GM12878 (cell line): ENCODE data around the gene IKZF1. TPM values are rescaled to one million over a fixed set of nuclear protein-coding genes. Genes with fewer than 3 reads are reported as not detected.
A peak's percentile ranks its signal among the peaks of the same experiment; 100 is the strongest.

ENCODE experiments used
- ATF2 ChIP-seq: IDR thresholded peaks from 2 replicates; pipeline ENCODE4 v1.6.1; 2012; ENCODE audit warnings: low read length, inconsistent platforms
- CEBPB ChIP-seq, 2 experiments: fragments of 150-350 bp in 1 of 2; IDR thresholded peaks; 2 replicates each; pipeline ENCODE4 v1.6.1; 2012 to 2014; ENCODE audit warnings: low read depth in 2 of 2, low read length in 2 of 2, borderline replicate concordance in 1 of 2, inconsistent platforms in 1 of 2
- CHD2 ChIP-seq: IDR thresholded peaks from 2 replicates; pipeline ENCODE4 v1.6.1; 2011; ENCODE audit warnings: low read depth, low read length, improper control_type of control experiment, borderline replicate concordance
- E2F4 ChIP-seq: IDR thresholded peaks from 2 replicates; pipeline ENCODE4 v1.6.1; 2012; ENCODE audit warnings: low read depth, low read length, improper control_type of control experiment
- EGR1 ChIP-seq, 2 experiments: IDR thresholded peaks; 1 replicate in 1 of 2; 2 replicates in 1 of 2; pipeline ENCODE4 v1.6.1; 2011 to 2012; ENCODE audit warnings: low read depth in 2 of 2, low read length in 2 of 2, borderline replicate concordance in 1 of 2, mild to moderate bottlenecking in 1 of 2, moderate library complexity in 1 of 2
- HCFC1 ChIP-seq: fragments of 150-350 bp; IDR thresholded peaks from 2 replicates; pipeline ENCODE4 v1.6.1; 2014; ENCODE audit warnings: low read length
- MXI1 ChIP-seq: fragments of 150-350 bp; IDR thresholded peaks from 2 replicates; pipeline ENCODE4 v1.6.1; 2011; ENCODE audit warnings: low read depth, mild to moderate bottlenecking, inconsistent platforms, low read length, improper control_type of control experiment
- NR2C2 ChIP-seq: IDR thresholded peaks from 2 replicates; pipeline ENCODE4 v1.6.1; 2011; ENCODE audit warnings: borderline replicate concordance, low read depth; ENCODE audit not compliant: control insufficient read depth, insufficient read length
- PKNOX1 ChIP-seq: fragments of 450-650 bp; IDR thresholded peaks from 2 replicates; pipeline ENCODE4 v1.6.1; 2016; ENCODE audit warnings: mild to moderate bottlenecking
- POLR2A ChIP-seq: IDR thresholded peaks from 2 replicates; pipeline ENCODE4 v1.6.1; 2011; ENCODE audit warnings: low read depth, mild to moderate bottlenecking, low read length
- POLR2AphosphoS5 ChIP-seq: IDR thresholded peaks from 2 replicates; pipeline ENCODE4 v1.6.1; 2011; ENCODE audit warnings: mild to moderate bottlenecking, low read length, inconsistent platforms
- RBBP5 ChIP-seq: fragments of 200-600 bp; sonication (generic); conservative IDR thresholded peaks from 2 replicates; pipeline ENCODE4 v1.6.1; 2016
- SUZ12 ChIP-seq: fragments of 200-600 bp; sonication (generic); IDR thresholded peaks from one replicate; pipeline ENCODE4 v1.6.1; 2018; ENCODE audit warnings: antibody characterized with exemption, mild to moderate bottlenecking; ENCODE audit not compliant: unreplicated experiment
- TCF3 ChIP-seq: IDR thresholded peaks from 2 replicates; pipeline ENCODE4 v1.6.1; 2012; ENCODE audit warnings: low read depth, mild to moderate bottlenecking, low read length, borderline replicate concordance; ENCODE audit not compliant: insufficient read depth
- YBX1 ChIP-seq: fragments of 450-650 bp; IDR thresholded peaks from 2 replicates; pipeline ENCODE4 v1.6.1; 2016; ENCODE audit warnings: antibody characterized with exemption
- polyA plus RNA-seq, 11 experiments: library from polyadenylated mRNA; depleted of rRNA in 4 of 11; unstranded in 6 of 11; stranded (reverse) in 5 of 11; fragments of >200 nt; fragmentation: Nextera tagmentation in 4 of 11; fragmentation: Illumina TruSeq in 1 of 11; extraction: Ambion mirVana in 4 of 11; extraction: Trizol in 1 of 11; gene quantifications; 1 replicate in 1 of 11; 2 replicates in 10 of 11; pipeline versions ENCODE4 v1.2.1 to v1.2.3, GENCODE V29; 2011 to 2016; ENCODE audit warnings: inconsistent platforms in 2 of 11, missing spikeins in 2 of 11, low read depth in 1 of 11
- total RNA-seq, 4 experiments: library from RNA; depleted of rRNA in 3 of 4; stranded (reverse); fragments of >200 nt in 3 of 4; fragmentation: Illumina TruSeq in 1 of 4; extraction: Trizol in 1 of 4; gene quantifications; 2 replicates each; pipeline versions ENCODE4 v1.2.1 to v1.2.3, GENCODE V29; 2013 to 2021

Gene IKZF1
- total and polyA plus RNA-seq, 10 of the 15 experiments (the other 5 are each of a cell fraction or from before 2014, with no cell fraction given): 27.2 to 125 (median 71.6) TPM

- TF ChIP-seq MXI1 (peak; percentile 70), TCF3 (peak; percentile 79; the same call in 1 of the 2 replicates), ATF2 (no peak), YBX1 (no peak), SUZ12 (no peak), PKNOX1 (peak; percentile 77), E2F4 (peak; percentile 85), POLR2A (peak; percentile 90), HCFC1 (peak; percentile 43; the same call in 1 of the 2 replicates), NR2C2 (no peak), CHD2 (peak; percentile 53; the same call in 1 of the 2 replicates), POLR2AphosphoS5 (0 out of 2 replicates have a peak, but pooled peaks have one; percentile 35), EGR1 (IDR thresholded peaks at IDR 0.05; ENCODE audit: borderline replicate concordance in 1 of 2, low read depth in 2 of 2, low read length in 2 of 2) (peak; percentile 95 to 100), CEBPB (IDR thresholded peaks at IDR 0.05; ENCODE audit: borderline replicate concordance in 1 of 2, low read depth in 2 of 2, low read length in 2 of 2) (no peak), RBBP5 (no peak)
- TF ChIP-seq, all 136 proteins: peak for 29
Measured at GRCh38 chr7:50449881-50450589, 145.5 kb downstream of the IKZF1 start, which contains the start of gene FIGNL1 (continued).
